GM19438 (cell line): ENCODE measurements around the gene C1QTNF6.

Experiments
- ATAC-seq: cut with Tn5 transposase; IDR thresholded peaks from one replicate; pipeline ENCODE4 v1.9.1; 2021; ENCODE audit warnings: low read depth; ENCODE audit not compliant: unreplicated experiment

Gene C1QTNF6

DNA sequence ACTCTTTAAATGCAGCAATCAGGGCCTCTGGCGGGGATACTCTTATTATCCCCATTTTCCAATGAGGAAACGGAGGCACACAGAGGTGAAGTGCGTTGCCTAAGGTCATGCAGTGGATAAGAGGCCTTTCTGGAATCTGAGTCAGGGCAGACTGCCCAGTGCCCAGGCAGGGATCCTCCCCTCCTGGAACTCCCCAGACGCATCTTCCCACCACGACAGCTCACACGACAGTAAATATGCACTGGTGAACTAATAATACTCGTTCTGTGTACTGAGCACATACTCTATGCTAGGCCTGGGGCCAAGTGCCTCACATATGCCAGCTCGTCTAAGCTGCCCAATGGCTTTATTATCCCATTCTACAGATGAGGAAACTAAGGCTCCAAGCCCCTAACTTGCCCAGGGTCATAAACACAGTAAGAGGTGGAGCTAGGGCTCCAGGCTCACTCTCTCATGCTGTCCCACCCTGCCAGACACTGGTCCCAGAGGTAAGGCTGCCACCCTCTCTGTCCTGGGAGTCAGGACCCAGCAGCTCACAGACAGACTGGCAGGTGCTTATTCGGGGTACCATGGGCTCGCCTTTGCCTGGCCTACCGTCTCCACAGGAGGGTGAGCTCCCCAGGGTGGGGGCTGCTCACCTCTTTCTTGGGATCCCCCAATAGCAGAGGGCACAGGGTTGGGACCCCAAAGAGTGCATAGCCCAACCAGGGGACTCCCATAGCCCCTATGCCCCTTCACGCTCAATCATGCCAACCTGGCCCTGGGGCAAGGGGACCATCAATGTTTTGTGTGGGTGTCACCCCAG lies 40.7 kb downstream of the C1QTNF6 start:
- ATAC-seq, result no peak

DNA sequence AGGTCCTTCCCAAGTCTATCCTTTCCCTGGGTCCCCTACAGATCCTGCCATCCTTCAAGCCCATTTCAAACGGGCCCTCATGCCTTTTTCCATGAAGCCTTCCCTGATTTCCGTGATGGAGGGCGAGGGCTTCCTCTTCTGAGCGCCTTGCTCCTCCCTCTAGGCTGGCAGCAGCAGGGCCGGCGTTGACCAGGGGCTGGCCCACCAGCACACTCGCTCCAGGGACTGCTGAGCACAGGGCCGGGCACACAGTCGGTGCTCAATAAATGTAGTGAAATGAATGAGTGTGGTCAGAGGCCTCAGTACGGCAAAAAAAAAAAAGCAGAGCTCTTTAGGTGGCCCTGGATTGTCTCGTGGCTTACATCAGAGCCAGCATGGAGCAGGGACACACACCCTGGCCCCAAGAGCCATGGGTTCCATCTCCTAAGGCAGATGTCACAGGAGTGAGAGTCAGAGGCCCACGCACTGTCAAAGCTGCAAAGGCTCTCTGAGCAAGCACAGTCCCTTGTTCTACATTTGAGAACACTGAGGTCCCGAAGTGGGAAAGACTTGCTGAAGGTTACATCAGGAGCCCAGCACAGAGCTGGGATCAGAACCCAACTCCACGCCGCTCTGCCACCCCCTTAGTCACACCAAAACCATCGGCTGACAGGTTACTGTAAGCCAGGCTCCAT lies 41.4 kb downstream of the C1QTNF6 start:
- no peak for ATAC-seq

DNA sequence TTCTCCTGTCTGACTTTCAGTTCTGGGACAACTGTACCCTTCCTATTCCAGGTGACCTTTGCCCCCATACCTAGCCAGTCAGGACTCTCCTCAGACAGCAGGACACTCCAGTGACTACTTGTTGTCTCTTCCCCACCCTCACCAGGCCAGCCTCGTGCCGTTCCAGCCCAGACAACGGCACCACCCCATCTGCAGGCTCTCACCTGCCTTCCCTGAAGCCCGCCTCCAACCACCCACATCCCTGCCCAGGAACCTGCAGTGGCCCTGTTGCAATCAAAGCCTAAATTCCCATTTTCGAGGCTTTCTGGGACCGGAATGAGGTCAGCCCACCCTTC lies 42.0 kb downstream of the C1QTNF6 start:
- ATAC-seq, result no peak

DNA sequence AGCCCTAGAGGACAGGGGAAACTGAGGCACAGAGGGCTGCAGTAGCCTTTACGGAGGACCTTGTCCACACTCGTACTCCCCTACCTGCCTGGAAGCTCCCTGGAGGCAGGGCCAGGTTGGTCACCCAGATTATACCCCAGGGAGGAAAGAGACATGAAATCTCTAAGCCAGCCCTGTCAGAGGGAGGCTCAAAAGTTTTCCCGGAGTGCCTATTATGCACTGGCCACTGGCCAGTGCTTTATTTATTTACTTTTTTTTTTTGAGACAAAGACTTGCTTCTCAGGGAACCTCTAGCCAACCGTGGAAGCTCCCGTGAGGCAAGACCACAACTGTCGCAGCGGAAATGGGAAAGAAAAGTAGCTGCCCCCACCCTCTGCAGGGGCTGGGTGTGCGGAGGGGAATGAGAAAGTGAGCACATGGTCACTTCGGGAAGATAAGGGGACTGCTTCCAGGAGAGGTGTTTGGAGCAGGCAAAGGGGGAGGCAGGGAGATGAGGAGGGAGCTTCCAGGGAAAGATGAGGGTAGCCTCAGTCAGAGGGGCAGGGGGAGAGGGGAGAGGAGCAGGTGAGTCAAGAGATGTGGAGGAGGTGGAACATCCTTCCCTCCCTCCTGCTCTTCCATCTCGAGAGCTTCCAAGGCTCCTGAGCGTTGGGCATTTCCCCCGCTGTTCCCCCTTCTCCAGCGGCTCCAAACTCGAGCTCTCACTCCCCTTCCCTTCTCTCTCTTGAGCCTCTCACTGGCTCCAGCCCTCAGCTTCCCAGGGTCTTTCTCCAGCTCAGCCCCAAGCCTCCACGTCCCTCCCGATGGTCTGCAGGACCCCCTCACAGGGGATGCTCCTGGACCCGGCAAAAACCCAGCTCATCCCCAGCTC lies 42.6 kb downstream of the C1QTNF6 start:
- ATAC-seq, result no peak

DNA sequence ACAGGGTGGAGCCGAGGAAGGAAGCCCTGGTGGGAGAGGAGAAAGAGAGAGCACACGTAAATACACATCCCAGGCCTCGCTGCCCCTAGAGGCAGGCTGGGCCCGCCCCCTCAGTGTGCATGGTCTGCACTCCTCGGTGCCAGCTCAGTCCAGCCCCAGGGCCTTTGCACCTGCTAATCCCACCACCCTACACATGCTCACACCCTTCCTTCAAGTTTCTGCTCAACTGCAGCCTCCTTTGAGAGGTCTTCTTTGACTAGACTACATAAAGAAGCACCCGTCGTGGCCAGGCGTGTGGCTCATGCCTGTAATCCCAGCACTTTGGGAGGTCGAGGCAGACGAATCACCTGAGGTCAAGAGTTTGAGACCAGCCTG lies 43.9 kb downstream of the C1QTNF6 start:
- ATAC-seq, result no peak

DNA sequence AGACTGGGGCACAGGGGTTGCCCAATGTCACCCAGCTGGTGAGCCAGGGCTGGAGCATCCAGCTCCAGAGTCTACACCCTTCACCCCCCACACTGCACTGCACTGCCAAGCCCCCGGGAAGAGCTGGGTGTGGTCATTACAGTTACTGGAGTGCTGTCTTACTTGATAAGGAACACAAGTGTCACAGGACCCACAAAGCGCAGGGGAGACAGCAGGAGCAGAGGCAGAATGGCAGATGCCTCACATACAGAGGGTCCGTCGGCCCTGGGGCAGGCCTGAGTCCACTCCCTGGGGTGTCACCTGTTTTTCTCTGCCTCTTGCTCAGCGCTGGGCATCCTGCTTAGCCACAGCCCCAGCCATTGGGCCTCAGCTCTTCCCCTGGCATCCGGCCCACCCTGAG lies 46.1 kb downstream of the C1QTNF6 start:
- no peak for ATAC-seq

DNA sequence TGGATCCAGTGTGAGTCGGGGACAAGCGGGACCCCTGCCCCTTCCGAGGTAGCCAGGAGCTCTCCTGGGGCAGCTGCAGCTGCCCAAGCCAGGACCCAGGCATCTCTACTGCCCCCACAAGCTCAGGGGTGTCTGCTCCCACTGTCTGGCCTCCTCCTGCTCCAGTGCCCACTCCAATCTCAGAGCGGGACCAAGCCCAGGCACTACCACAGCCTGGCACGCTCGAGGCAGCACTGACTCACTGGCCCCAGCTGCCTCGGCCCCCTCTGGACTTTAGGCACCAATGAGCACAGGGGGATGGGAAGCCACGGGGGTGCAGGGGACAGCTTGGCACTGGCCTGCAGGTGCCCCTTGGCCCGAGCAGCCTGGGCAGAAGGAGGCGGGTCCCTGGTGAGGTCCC lies 46.6 kb downstream of the C1QTNF6 start:
- ATAC-seq, result no peak

DNA sequence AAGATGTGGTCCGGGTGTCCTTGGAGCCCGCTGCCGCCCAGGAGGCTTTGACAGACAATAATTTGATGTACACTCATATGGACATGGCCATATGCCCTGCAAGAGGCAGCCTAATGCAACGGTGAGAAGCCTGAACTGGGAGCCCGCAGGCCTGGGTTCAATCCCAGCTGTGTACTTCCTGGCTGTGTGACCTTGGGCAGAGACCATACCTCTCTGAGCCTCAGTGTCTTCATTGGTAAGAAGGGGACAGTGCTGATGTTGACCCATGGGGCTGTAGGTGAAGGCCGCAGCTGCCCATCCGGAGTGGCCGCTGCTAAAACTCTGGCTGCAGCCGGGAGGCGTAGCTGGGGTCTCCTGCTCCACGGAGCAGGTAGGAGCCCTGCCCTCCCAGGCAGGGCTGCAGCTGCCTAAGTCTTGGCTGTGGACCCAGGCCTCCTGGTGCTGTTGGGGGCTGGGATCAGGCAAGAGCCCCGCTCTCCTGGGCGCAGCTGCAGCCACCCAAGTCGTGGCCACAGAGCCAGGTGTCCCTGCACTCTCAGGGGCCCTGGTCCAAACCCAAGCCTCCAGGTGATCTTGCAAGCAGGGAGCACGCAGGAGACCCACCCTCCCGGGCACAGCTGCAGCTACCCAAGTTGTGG lies 47.2 kb downstream of the C1QTNF6 start:
- no peak for ATAC-seq

DNA sequence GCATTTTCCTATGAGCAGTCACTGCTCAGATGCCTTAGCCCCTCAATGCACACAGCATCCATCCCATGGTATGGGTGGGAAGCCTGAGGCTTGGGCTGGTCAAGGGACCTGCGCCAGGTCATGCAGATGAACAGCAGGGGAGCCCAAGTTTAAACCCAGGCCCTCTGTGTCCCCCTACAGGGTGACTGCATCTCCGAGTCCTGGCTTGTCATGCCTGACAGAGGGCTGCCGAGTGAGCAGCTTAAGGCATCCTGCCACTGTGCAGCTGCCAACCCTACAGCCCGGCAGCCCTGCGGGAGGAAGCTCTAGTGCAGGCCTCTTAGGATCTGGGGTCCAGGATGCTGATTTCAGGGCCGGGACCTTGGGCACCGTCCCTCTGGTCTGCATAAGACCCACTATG lies 48.3 kb downstream of the C1QTNF6 start:
- ATAC-seq, result no peak

DNA sequence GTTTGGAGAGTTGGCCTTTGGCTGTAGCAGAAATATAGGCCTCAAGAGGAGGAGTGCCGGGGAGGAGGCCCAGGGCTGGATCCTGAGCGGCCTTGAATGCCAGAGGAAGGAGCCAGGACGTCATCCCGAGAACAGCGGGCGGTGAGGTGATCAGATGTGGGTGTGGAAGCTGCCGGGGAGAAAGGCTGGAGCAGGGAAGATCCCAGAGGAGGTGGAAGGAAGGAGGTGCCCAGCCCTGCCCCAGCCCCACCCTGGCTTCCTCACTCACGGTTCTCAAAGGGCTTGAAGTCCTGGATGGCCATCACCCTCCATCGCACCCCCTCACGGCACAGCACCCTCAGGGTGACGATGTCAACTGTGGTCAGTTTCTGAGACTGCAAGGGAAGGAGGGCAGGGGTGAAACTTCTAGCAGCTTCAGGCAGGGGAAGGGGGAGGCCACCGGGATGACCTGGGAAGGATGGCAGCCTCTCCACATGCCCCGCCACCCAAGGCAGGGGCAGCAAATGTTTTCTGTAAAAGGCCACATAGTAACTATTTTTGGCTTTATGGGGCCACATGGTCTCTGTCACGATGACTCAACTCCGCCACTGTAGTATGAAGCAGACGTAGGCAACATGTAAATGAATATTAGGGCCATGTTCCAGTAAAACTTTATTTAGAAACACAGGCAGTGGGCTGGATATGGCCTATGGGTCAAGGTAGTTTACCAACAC lies 49.0 kb downstream of the C1QTNF6 start:
- ATAC-seq, result no peak

DNA sequence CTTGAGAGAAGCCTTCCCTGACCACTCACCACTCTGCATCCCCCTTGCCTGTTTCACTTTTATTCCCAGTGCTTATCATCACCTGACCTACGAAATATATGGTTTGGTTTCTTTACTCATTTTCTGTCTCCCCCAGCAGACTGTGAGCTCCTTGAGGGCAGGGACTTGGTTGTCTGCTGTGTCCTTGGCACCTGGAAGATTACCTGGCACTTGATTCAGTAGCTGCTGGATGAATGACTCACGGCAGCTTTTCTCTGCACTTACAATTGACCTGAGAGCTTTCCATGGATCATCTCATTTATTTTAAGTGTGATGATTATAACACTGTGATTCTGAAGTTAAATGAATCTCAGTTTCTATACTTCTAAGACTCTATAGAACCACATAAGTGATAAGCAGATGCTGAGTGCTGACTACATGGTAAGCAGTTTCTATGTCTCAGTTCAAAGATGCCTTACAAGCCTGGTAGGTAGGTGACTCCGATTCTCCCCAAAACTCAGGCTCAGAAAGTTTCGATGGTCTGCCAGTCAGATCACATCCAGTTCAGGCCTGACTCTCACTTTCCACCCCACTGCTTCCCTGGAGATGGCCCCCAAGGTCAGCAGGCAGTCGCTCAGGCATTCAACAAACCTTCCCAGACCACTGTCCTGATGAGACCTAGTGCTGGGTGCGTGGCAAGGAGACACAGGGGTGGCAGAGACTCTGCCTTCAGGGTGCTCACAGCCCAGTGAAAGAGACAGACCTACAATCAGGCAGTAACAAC lies 50.0 kb downstream of the C1QTNF6 start:
- no peak for ATAC-seq

DNA sequence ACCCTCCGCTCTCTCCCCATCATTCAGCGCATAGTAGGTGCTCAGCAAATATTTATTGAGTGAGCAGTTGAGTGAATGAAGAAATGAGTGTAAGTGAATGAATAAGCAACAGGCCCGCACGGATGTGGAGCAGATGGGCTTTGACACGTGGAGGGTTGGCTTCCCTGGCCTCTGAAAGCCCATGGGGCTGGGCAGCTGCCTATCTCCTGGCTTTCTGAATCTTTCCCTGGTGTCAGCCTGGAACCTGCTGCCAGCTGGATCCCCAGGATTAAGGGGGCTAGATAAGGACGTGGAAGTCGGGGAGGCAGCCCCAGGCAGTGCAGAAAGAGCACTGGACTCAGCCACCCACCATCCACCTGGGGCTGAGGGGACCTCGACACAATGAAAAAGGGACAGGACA lies 50.9 kb downstream of the C1QTNF6 start:
- ATAC-seq, result no peak

DNA sequence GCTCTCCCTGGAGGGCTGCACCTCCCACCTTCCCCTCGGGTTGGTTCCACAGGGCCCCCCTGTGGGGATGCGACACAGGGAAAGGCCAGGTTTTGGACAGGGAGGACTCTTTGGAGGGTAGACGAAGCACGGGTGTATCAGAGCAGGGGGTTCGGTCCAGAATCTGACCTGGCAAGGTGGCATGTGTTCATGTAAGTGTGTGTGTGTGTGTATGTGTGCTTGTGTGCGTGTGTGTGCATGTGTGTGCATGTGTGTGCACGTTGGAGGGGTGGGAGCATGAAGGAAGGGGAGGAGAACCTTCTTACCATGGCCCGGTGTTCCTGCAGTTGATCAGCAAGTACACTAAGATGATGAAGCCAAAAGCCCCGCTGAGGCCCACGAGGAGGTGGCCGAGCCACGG lies 53.0 kb downstream of the C1QTNF6 start:
- no peak for ATAC-seq

DNA sequence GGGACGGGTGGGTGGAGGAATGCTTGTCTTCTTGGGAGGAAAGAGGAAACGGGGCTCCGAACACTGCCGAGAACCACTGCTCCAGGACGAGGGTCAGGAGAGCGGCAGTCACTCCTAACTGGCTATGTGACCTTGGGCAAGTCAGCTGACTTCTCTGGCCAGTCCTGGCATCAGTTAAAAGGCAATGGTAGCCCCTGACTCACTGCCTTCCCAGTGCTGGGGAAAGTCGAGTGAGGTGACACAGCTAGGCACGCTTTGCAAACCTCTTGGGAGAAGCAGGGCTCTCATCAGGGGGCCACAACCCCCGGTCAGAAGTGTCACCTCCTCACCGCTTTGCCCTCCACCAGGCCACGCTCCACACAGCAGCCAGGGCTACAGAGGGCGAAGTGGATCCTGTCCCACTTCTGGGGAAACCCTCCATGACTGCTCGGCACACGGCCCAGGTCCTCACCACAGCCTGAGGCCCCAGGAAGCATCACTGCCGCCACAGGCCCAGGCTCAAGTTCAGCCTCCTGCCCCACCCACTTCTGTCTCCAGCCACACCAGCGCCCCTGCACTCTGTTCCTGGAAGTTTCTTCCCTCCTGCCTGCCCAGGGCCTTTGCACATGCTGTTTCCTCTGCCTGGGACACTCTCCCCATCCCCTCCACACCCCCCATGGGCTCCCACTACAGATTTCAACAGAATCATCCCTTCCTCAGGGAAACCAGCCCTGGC lies 54.6 kb downstream of the C1QTNF6 start:
- ATAC-seq, result no peak

DNA sequence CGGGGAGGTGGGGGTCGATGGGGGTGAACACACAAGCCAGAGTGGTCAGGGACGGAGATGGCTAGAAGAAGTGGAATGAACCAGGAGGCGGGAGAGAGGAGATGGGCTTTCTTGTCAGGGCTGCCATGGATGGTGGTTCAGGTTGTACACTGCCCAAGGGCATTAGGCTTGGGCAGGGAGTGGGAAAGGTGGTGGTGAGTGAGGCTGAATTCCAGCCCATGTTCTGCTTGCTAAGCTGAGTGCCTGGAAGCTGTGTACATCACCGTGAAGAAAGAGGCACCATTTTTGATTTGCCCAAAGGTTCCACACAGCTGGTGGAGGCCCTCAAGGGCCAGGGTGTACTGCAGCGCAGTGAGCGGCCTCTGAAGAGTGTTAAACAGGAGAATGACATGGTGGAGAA lies 55.3 kb downstream of the C1QTNF6 start:
- ATAC-seq, result no peak
